Activated CD4-positive, alpha-beta T cell treated with anti-CD3 and anti-CD28 coated beads, Interleukin-10, Interleukin-2, amounts not matched to agents 100 ng/mL and 50 ng/mL, durations not matched to agents 16 hours and 8 hours (primary cell): Measurements from ENCODE around the gene TAOK1.

Source experiments
- DNase-seq: peaks from one replicate; pipeline ENCODE4 v3.0.0-alpha.2; 2020

The TAOK1 gene

DNA sequence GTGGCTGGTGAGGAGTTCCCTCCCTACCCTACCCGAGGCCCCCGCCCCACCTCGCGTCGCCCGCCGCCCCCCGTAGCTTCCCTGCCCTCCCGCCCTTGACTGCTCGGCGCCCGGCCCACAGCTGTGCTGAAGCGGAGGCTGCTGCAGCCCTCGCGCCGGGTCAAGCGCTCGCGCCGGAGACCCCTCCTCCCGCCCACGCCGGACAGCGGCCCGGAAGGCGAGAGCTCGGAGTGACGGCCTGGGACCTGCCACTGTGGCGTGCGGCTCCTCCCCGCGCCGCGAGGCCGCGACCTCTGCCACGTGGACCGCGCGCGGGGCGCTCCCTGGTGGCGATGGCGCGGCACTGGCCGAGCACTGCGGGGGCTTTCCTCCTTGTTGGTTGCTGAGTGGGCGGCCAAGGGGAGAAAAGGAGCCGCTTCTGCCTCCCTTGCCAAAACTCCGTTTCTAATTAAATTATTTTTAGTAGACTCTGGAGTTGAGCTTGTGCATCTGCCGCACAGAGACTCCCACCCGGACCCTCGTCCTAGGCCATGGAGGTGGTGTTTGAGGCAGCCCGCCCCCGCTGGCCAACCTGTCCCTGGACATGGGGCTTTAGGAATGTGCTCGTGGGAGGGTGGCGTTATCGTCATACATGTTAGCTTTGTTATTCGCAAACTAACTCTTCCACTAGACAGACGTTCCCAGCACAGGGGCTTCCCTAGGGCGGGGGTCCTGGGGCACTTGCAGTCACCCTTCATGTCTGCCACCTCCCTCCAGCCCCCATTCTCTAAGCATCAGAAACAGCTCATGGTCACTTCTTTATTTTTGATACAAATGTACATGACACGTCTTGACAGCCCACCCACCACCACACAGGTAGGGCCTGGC is 182.8 kb downstream of the TAOK1 start:
- DNase-seq: peak; percentile 36

DNA sequence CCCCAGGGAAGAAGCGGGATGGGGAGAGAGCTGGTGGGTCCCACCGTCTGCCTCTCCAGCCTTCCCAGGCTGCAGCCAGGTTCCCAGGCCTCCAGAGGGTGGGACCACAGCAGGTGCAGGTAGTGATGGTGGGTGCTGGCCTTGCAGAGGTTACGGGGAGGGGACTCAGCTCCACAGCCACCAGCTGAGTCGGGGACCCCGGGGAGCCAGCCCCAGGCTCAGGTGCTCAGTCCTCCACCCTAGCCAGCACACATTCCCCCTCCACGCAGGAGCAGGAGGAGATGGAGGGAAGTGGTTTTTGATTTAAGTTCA is 183.4 kb downstream of the TAOK1 start:
- no peak for DNase-seq

GRCh38 chr17:29573871-29574731 is 183.9 kb downstream of the TAOK1 start:
- DNase-seq: no peak

- DNase-seq: no peak
Measured at GRCh38 chr17:29574732-29575510, 184.8 kb downstream of the TAOK1 start.

- no peak for DNase-seq
Measured at GRCh38 chr17:29575511-29576213, 185.5 kb downstream of the TAOK1 start.

- no peak for DNase-seq
Measured at GRCh38 chr17:29576214-29577000, 186.2 kb downstream of the TAOK1 start.

GRCh38 chr17:29577001-29577370 is 186.8 kb downstream of the TAOK1 start:
- DNase-seq: no peak

DNA sequence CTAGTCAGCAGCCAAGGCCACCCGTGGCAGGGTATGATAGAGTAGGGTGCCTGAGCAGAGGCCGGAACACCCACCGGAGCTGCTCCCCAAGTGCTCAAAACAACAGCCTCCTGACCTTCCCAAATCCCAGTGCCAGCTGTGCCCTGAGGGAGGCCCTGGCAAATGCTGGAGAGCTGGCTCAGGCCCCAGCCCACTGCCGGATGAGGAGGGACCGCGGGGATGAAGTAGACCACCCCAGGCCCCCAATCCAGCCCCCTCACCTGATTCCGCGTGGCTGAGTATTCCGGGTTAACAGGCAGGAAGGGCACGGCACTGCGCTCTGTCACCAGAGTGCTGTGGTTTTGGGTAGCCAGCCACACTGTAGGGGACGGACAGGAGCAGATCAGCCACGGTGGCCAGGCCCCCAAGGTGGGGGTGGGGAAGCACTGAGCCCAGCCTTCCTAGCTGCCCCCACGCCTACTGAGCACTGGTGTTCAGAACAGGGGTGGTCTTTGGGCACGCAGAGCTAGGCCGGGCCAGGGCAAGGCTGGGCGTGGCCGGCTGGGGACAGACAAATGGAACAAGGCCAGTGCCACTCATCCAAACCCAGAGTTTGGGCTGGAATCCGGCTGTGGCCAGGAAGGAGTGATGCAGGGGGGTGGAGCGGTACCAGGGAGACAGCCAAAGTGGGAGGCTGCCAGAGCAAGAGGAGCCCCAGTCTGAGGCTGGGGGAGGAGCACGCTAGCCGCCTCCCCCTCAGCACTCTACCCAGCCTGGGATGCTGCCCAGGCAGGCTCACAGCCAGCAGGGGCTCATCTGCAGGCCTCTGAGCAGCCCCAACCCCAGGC is 187.4 kb downstream of the TAOK1 start:
- no peak for DNase-seq

GRCh38 chr17:29578626-29579485 is 188.7 kb downstream of the TAOK1 start:
- no peak for DNase-seq

- peak; percentile 94 for DNase-seq
Measured at GRCh38 chr17:29579866-29580771, 190.0 kb downstream of the TAOK1 start.

- no peak for DNase-seq
Measured at GRCh38 chr17:29581583-29582253, 191.6 kb downstream of the TAOK1 start.

DNA sequence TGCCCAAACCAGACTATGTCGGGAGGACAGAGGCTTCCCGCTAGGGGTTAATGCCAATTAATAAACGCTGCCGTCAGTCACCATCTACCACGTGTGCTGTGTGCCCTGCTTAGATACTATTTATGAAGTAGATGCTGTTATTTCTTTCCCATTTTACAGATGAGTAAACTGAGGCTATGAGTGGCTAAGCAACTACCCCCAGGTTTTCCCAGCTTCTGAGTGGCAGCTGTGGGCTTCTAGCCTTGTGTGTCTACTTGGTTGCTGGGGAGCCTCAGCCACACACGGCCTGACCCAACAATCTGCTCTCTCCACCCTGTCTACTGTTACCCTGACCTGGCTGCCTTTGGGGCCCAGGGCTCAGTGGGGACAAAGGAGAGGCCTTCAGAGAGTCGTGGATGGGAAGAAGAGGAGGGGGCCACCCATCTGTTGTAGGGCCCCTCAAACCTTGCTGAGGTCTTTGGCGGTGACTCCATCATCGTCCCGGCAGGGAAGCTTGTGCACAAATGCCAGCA is 192.1 kb downstream of the TAOK1 start:
- no peak for DNase-seq

- DNase-seq: no peak
Measured at GRCh38 chr17:29582772-29583171, 192.6 kb downstream of the TAOK1 start.

DNA sequence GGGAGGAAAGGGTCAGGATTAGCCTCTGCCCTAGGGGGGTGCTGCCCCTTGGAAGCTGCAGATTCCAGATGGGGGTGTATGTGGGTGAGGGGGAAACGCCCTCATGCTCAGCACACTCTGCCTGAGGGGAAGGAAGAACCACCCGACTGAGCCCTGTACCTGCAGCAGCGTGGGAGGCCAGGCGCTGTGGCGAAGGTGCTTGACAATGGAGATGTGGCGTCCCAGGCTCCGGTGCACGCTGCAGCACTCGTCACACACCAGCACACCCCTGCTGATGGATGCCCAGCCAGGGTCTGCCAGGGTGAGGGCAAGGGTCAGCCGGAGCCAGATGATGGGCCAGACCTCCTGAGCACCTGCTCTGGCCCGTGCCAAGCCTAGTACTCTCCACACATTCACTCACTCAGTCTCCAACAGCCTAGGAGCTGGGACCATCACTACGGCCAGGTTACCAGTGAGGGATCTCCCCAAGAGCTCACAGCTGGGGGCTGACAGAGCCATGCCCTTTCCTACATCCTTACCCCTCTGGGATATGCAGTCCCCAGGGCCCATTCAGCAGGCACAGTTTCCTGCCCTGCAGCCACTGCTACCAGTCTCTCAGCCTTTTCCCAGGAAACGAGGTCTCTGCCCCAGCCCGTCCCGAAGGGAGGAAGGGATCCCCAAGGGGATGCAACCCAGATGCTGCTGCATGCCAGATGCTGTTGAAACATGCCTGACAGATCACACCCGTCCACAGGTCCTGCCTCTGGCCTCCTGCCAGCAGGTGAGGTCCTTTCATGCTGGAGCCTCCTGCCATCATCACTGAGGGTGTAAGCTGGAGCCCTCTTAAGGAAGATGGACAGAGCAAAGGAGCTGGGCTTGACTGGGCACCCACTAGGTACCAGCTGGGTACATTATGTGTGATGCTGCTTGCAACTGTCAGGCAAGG is 193.4 kb downstream of the TAOK1 start:
- DNase-seq: no peak

- DNase-seq: no peak
Measured at GRCh38 chr17:29584452-29585079, 194.4 kb downstream of the TAOK1 start.

- peak; percentile 35 for DNase-seq
Measured at GRCh38 chr17:29585080-29585751, 195.1 kb downstream of the TAOK1 start.
